K562 (cell line): ENCODE measurements around the gene PLEKHA8. TPM values are rescaled to one million over a fixed set of nuclear protein-coding genes. Genes with fewer than 3 reads are reported as not detected.

Source experiments
- BHLHE40 ChIP-seq: IDR thresholded peaks from 2 replicates; pipeline ENCODE4 v1.6.1; 2011; ENCODE audit warnings: low read length, improper control_type of control experiment
- CBFA2T2 ChIP-seq: fragments of 450-650 bp; conservative IDR thresholded peaks from 2 replicates; pipeline ENCODE4 v1.6.1; 2017; ENCODE audit warnings: mild to moderate bottlenecking
- CHD4 ChIP-seq: fragments of 200-600 bp; sonication (generic); IDR thresholded peaks from 3 replicates; pipeline ENCODE4 v1.6.1; 2012; ENCODE audit warnings: low read depth, mild to moderate bottlenecking, mixed read lengths, low read length, inconsistent platforms; ENCODE audit not compliant: insufficient read depth, insufficient replicate concordance, poor library complexity, severe bottlenecking
- CREB1 ChIP-seq, 2 experiments: sonication (generic) in 1 of 2; formaldehyde crosslinking in 1 of 2; IDR thresholded peaks; 2 replicates each; pipeline versions ENCODE4 v1.6.1 to v1.8.0; 2012 to 2022; ENCODE audit warnings: inconsistent platforms in 1 of 2, mild to moderate bottlenecking in 1 of 2, missing genetic modification reagents in 1 of 2, moderate library complexity in 1 of 2
- HDAC2 ChIP-seq: fragments of 450-650 bp; IDR thresholded peaks from 2 replicates; pipeline ENCODE4 v1.6.1; 2016; ENCODE audit warnings: mild to moderate bottlenecking
- HES1 ChIP-seq: fragments of 450-650 bp; IDR thresholded peaks from 2 replicates; pipeline ENCODE4 v1.6.1; 2016; ENCODE audit warnings: low read depth, mild to moderate bottlenecking, moderate library complexity
- ILK ChIP-seq: fragments of 450-650 bp; IDR thresholded peaks from 2 replicates; pipeline ENCODE4 v1.6.1; 2016; ENCODE audit warnings: missing genetic modification characterization, low read depth, mild to moderate bottlenecking, missing compliant biosample characterization, moderate library complexity, borderline replicate concordance
- IRF9 ChIP-seq: fragments of 450-650 bp; IDR thresholded peaks from 2 replicates; pipeline ENCODE4 v1.6.1; 2016; ENCODE audit warnings: missing biosample characterization, missing genetic modification characterization
- JUND ChIP-seq, 2 experiments: IDR thresholded peaks; 2 replicates in 1 of 2; 3 replicates in 1 of 2; pipeline ENCODE4 v1.6.1; 2011; ENCODE audit warnings: borderline replicate concordance in 2 of 2, low read depth in 2 of 2, low read length in 2 of 2, improper control_type of control experiment in 1 of 2, missing biosample characterization in 1 of 2, missing genetic modification characterization in 1 of 2, missing genetic modification reagents in 1 of 2
- L3MBTL2 ChIP-seq: fragments of 450-650 bp; IDR thresholded peaks from 2 replicates; pipeline ENCODE4 v1.6.1; 2016; ENCODE audit warnings: mild to moderate bottlenecking, moderate library complexity
- MCM7 ChIP-seq, 2 experiments: fragments of 450-650 bp; IDR thresholded peaks; 2 replicates each; pipeline ENCODE4 v1.6.1; 2016 to 2018
- NBN ChIP-seq: fragments of 450-650 bp; IDR thresholded peaks from 2 replicates; pipeline ENCODE4 v1.6.1; 2016; ENCODE audit warnings: low read depth, mild to moderate bottlenecking
- SMAD4 ChIP-seq: fragments of 250-450 bp; sonication (Bioruptor Pico); conservative IDR thresholded peaks from 2 replicates; pipeline ENCODE4 v1.8.0; 2021; ENCODE audit warnings: inconsistent platforms, mild to moderate bottlenecking, moderate library complexity
- SOX6 ChIP-seq: fragments of 450-650 bp; IDR thresholded peaks from 2 replicates; pipeline ENCODE4 v1.6.1; 2014; ENCODE audit warnings: mild to moderate bottlenecking
- YY1 ChIP-seq, 3 experiments: IDR thresholded peaks; 2 replicates each; pipeline ENCODE4 v1.6.1; 2011; ENCODE audit warnings: low read length in 2 of 3, mild to moderate bottlenecking in 2 of 3, moderate library complexity in 2 of 3, borderline replicate concordance in 1 of 3, control low read depth in 1 of 3, low read depth in 1 of 3; ENCODE audit not compliant: insufficient read depth in 3 of 3, insufficient replicate concordance in 2 of 3, control insufficient read depth in 1 of 3, insufficient read length in 1 of 3; ENCODE audit errors: extremely low read depth in 1 of 3
- ZFX ChIP-seq: sonication (generic); formaldehyde crosslinking; IDR thresholded peaks from 2 replicates; pipeline ENCODE4 v1.8.0; 2022; ENCODE audit warnings: mild to moderate bottlenecking, missing genetic modification reagents, moderate library complexity
- ZNF140 ChIP-seq: fragments of 250-450 bp; sonication (Bioruptor Pico); IDR thresholded peaks from 2 replicates; pipeline ENCODE4 v1.8.0; 2021; ENCODE audit warnings: moderate library complexity, mild to moderate bottlenecking, inconsistent platforms
- ZNF609 ChIP-seq: sonication (generic); formaldehyde crosslinking; IDR thresholded peaks from 2 replicates; pipeline ENCODE4 v1.8.1; 2023; ENCODE audit warnings: missing genetic modification reagents, mild to moderate bottlenecking, borderline replicate concordance
- polyA plus RNA-seq, 8 experiments: library from polyadenylated mRNA; depleted of rRNA in 4 of 8; stranded (reverse) in 5 of 8; unstranded in 3 of 8; fragments of >200 nt; fragmentation: Nextera tagmentation in 2 of 8; fragmentation: Illumina TruSeq in 1 of 8; extraction: Ambion mirVana in 2 of 8; extraction: Trizol in 1 of 8; gene quantifications; 2 replicates each; pipeline versions ENCODE4 v1.2.1 to v1.2.3, GENCODE V29; 2011 to 2014; ENCODE audit warnings: inconsistent platforms in 1 of 8, missing spikeins in 1 of 8
- total RNA-seq, 7 experiments: library from RNA; depleted of rRNA in 6 of 7; stranded (reverse); fragments of >200 nt in 6 of 7; fragmentation: Illumina TruSeq in 2 of 7; extraction: Trizol in 2 of 7; gene quantifications; 2 replicates each; pipeline versions ENCODE4 v1.2.1 to v1.2.3, GENCODE V29; 2011 to 2021; ENCODE audit warnings: low replicate concordance in 1 of 7

The PLEKHA8 gene
- total and polyA plus RNA-seq, 9 of the 15 experiments (the other 6 are each of a cell fraction or from before 2014, with no cell fraction given), result 3.2 to 16.3 (median 11.8) TPM

GRCh38 chr7:30154111-30154587 lies 125.9 kb downstream of the PLEKHA8 start (continued):
- TF ChIP-seq ZNF140, result no peak
- peak; percentile 71; the same call in 1 of the 2 replicates for TF ChIP-seq JUND (IDR thresholded peaks at IDR 0.05; ENCODE audit: borderline replicate concordance, low read depth, low read length)
- peak; percentile 43; the same call in 1 of the 3 replicates for TF ChIP-seq JUND (tag; IDR thresholded peaks at IDR 0.05; ENCODE audit: borderline replicate concordance, low read depth, low read length)
- TF ChIP-seq ILK (tag), result no peak
- peak; percentile 55; the same call in 1 of the 2 replicates for TF ChIP-seq ZFX (CRISPR knock-in tag)
- TF ChIP-seq MCM7 (IDR thresholded peaks at IDR 0.05), result no peak
- peak; percentile 82 for TF ChIP-seq SOX6
- peak; percentile 91 for TF ChIP-seq HDAC2
- TF ChIP-seq CBFA2T2, result peak; percentile 81
- no peak for TF ChIP-seq CHD4
- TF ChIP-seq IRF9 (tag), result no peak
- TF ChIP-seq ZNF609, result no peak
- TF ChIP-seq SMAD4 (CRISPR knock-in tag), result peak; percentile 68; the same call in 1 of the 2 replicates
- TF ChIP-seq HES1, result peak; percentile 77
- peak; percentile 83 for TF ChIP-seq L3MBTL2
- TF ChIP-seq NBN, result 0 out of 2 replicates have a peak, but pooled peaks have one; percentile 38
- TF ChIP-seq BHLHE40, result peak; percentile 93
- TF ChIP-seq YY1 (IDR thresholded peaks at IDR 0.05; ENCODE audit: borderline replicate concordance in 1 of 3, control insufficient read depth in 1 of 3, extremely low read depth in 1 of 3, insufficient read depth in 3 of 3, insufficient read length in 1 of 3, insufficient replicate concordance in 2 of 3, low read depth in 1 of 3, low read length in 2 of 3), result peak in 1 of 3 experiments; percentile 31
- no peak for TF ChIP-seq CREB1 (IDR thresholded peaks at IDR 0.05)
- TF ChIP-seq CREB1 (CRISPR knock-in tag; IDR thresholded peaks at IDR 0.05), result peak; percentile 32; the same call in 1 of the 2 replicates
